GM18861 (cell line): ENCODE results near the gene PLPPR3.

Source experiments
- ATAC-seq: cut with Tn5 transposase; IDR thresholded peaks from one replicate; pipeline ENCODE4 v1.9.1; 2021; ENCODE audit not compliant: unreplicated experiment

Gene PLPPR3

DNA sequence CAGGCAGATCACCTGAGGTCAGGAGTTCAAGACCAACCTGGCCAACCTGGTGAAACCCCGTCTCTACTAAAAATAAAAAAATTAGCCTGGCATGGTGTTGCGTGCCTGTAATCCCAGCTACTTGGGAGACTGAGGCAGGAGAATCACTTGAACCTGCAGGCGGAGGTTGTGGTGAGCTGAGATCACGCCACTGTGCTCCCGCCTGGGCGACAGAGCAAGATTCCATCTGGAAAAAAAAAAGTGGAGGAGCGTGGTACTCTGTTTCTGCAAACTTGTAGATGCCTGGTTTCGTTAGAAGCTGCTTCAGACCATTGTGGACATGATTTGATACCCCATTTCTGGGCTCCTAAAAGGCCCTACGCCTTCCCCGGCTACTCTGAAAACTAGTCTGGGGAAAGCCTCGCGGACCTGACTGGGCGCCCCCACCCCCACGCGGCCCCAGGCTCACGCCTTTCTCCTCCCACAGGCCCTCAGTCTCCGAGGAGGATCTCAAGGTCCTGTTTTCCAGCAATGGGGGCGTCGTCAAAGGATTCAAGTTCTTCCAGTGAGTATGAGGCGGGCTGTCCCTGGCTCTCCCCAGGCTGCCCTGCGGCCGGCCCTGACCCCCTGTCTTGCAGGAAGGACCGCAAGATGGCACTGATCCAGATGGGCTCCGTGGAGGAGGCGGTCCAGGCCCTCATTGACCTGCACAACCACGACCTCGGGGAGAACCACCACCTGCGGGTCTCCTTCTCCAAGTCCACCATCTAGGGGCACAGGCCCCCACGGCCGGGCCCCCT is 11.5 kb downstream of the PLPPR3 start:
- no peak for ATAC-seq

DNA sequence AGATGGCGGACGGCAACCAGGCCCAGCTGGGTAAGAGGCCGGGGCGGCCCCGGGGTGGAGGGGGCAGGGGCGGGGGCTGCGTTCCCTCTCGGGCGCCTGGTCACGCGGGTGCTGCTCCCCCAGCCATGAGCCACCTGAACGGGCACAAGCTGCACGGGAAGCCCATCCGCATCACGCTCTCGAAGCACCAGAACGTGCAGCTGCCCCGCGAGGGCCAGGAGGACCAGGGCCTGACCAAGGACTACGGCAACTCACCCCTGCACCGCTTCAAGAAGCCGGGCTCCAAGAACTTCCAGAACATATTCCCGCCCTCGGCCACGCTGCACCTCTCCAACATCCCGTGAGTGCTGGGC is 13.4 kb downstream of the PLPPR3 start:
- no peak for ATAC-seq

DNA sequence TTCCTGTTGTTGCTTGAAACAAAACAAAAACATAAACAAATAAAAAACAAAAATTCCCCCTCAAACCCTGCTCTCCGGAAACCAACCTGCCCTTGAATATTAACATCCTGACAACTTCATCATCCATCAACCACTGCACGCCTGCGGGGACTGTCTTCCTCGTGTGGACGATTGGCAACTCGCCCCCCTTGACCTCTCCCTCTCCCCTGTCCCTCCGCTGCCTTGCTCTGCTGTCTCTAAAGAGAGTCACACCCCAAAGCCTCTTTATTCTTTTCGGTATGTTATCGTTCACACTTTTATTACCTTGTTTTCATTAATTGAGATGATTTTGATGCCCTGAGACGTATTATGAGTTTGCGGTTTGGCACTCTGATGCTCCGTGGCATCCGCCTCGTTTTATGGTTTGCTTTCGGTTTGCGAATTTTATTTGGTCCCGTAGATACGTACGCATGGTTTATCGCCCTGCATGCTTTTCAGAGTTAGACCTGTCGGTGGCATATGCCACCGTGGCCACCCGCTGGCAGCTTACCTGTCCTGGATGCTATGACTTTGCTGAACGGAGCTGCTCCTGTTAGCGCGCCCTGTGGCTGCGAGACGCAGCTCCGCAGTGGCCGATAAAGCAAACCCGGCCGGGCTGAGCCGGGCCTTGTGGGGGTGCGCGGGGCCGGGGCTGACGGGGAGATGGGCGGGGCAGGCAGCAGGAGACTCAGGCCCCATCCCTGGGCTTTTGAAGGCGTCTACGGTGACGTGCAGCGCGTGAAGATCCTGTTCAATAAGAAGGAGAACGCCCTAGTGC is 13.9 kb downstream of the PLPPR3 start:
- no peak for ATAC-seq

- ATAC-seq = no peak
Observed at GRCh38 chr19:806815-807421, 14.8 kb downstream of the PLPPR3 start.

GRCh38 chr19:805600-806550 is 15.9 kb downstream of the PLPPR3 start:
- ATAC-seq = no peak

- ATAC-seq = no peak
Observed at GRCh38 chr19:805166-805551, 16.6 kb downstream of the PLPPR3 start.

DNA sequence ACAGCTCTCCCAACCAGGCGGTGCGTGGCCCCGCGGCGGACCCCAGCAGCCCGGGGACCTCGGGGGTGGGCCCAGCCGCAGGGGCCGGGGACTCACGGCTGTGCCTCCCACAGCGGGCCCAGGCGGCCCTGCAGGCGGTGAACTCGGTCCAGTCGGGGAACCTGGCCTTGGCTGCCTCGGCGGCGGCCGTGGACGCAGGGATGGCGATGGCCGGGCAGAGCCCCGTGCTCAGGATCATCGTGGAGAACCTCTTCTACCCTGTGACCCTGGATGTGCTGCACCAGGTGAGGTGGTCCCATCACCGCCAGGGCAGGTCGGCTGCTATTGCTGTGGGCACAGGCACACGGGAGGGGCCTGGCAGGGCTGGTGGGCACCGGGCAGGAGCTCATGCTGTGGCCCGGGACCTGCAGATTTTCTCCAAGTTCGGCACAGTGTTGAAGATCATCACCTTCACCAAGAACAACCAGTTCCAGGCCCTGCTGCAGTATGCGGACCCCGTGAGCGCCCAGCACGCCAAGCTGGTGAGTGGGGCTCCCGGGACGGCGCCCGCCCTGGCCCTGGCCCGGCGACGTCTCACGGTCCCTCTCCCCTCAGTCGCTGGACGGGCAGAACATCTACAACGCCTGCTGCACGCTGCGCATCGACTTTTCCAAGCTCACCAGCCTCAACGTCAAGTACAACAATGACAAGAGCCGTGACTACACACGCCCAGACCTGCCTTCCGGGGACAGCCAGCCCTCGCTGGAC is 17.2 kb downstream of the PLPPR3 start:
- no peak for ATAC-seq

GRCh38 chr19:803686-804418 is 17.9 kb downstream of the PLPPR3 start:
- ATAC-seq = no peak

- ATAC-seq = no peak
Observed at GRCh38 chr19:803099-803561, 18.6 kb downstream of the PLPPR3 start.

DNA sequence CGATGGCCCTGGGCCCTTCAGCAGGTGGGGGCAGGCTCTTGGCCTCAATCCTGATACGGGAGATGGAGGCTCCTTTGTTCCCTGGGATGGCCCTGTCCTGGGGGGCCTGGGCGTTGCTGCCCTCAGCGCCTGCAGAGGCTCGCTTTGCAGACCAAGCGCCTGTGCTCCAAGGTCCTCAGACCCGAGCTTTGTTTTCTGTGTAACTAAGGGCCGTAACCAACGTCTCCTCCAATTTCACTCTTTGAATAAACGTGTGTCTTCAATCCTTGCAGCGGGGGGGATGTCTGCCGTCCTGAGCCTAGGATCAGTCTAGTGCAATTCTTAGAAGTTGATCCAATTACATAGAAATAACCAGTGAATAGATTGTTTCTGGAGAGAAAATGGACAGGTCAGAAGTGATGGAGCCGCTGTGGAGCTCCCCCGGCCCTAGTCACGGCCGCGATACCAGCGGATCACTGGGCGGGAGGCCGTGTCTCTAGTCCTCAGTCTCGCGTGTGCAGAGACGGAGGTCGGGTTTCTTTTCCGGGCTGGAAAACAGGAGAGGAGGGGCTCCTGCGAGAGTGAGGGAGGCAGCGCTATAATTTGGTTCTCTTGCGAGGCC is 19.2 kb downstream of the PLPPR3 start:
- no peak for ATAC-seq

DNA sequence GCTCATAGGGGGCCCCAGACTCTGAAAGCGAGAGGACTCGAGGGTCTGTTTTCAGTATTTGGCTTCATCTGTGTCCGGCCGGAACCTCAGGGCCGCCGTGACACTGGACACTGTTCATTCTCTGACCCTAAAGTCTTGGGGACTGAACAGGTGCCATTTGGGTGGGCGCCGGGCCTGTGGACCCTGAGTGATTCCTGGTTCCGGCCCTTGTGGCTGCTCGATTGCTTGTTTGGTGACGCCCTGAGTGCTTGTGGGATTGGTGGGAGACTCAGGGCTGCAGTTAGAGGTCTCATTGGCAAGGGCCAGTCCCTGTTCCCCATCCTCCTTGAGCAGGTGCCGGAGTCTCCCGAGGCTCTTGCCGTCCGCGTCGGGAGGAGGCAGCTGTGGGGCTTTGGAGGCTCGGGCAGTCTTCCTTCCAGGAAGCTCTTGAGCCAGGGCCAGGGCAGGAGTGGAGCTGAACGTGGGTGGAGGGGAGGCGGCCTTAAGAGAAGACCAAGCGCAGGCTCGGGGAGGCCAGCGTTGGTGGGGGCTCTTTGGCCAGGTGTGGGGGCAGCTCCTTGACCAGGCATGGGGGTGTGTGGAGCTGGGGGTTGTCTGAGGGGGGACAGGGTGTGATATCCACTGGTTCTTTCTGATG is 19.8 kb downstream of the PLPPR3 start:
- ATAC-seq = no peak

- ATAC-seq = no peak
Observed at GRCh38 chr19:801030-801860, 20.5 kb downstream of the PLPPR3 start.

GRCh38 chr19:800360-801029 is 21.3 kb downstream of the PLPPR3 start:
- no peak for ATAC-seq

- ATAC-seq = no peak
Observed at GRCh38 chr19:799076-799881, 22.5 kb downstream of the PLPPR3 start.

GRCh38 chr19:798415-799075 is 23.2 kb downstream of the PLPPR3 start:
- ATAC-seq = no peak
